GM19025 (cell line): ENCODE measurements around the gene PSEN2.

Experiments used
- ATAC-seq: cut with Tn5 transposase; IDR thresholded peaks from one replicate; pipeline ENCODE4 v1.9.1; 2021; ENCODE audit warnings: mild to moderate bottlenecking, low read depth, moderate library complexity; ENCODE audit not compliant: unreplicated experiment

Gene PSEN2

DNA sequence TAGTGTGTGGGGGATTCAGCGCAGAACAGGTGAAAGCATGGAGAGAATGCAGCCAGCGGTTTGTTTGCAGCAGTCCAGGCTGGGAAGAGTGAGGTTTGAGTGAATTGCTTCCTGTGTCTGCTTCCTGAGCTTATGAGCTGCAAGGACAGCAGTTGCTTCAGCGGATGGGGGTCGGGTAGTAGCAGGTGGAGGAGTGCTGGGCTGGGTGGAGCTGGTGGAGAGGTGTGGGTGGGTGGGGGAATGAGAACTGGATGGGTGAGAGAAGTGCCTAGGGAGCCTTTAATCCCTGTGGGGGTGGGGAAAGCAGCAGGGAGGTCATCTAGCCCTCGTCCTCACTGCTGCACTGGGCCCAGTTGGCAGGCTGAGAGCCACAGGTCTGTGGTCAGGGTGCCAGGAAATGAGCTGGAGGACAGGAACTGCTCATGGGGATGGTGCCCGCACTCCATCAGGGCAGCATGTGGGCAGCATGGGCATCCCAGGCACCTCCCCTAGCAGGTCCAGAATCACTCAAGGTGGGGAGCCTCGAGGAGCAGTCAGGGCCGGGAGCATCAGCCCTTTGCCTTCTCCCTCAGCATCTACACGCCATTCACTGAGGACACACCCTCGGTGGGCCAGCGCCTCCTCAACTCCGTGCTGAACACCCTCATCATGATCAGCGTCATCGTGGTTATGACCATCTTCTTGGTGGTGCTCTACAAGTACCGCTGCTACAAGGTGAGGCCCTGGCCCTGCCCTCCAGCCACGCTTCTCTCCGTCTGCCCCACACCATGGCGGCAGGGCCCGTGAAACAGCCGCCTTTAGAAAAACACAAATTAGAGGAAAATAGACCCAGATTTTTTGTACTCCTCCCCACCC, 14.8 kb downstream of the PSEN2 start:
- no peak for ATAC-seq

DNA sequence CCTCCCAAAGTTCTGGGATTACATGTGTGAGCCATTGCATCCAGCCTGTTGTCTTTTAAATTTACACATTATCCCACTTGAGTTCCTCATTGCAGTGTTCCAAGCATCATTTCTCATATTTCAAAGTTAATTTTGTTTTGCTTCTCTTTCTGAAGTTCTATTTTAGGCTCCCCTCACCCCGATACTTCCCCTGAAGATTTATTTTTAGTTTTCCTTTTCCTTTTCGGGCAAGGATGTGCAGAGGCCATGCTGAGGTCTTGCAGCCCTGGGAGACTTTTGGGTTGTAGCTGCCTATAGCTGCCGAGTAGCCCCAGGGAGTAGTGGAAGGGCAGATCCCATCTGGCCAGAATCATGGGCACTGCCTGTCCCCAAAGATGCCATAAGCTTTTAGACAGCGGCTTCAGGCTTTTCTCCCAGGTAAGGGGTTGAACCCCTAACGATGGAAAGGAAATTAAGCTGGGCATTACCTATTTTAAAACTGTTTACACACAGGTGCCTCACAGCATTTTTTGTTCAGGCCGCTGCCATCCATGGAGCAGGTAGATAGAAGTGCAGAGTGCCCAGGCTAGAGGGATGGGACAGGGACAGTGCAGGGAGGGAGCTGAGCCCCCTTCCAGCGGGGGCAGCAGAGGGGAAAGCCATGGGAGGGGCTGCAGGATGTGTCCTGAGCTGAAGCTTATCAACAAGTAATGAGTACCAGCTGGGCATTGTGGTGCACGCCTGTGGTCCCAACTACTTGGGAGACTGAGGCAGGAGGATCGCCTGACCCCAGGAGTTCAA, 15.9 kb downstream of the PSEN2 start:
- no peak for ATAC-seq

DNA sequence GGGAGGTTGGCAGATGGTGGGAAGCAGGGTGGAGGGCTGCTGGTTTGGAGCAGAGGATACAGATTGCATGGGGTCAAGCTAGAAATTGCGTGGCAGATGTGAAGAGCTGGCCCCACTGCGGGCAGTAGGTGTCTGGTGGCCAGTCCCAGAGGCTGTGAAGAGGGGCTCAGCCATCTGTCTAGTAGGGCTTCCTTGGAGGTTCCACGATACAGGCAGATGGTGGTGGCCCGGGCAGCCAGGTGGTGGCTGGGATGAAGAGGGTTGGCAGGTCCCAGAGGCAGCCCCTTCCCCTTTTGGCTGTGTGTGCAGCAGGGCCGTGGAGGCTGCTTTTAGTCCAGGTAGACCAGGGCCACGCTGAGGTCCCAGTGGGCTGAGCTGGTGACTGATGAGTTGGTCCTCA, 16.6 kb downstream of the PSEN2 start:
- no peak for ATAC-seq

DNA sequence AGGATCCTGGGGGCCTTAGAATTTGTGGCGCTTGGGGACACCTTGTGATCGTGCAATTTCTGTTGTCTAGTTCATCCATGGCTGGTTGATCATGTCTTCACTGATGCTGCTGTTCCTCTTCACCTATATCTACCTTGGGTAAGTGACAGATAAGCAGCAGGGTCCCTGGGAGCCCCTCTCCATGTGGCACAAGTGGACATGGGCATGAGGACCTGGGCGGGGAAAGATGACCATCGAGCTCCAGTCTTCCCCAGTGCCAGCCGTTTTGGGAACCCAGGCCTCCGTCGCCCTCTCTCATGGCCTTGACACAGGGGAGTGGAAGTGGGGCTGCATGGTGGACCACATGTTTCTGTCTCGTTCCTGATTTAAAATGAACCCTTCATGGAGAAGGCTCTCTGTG, 17.6 kb downstream of the PSEN2 start:
- ATAC-seq: no peak

DNA sequence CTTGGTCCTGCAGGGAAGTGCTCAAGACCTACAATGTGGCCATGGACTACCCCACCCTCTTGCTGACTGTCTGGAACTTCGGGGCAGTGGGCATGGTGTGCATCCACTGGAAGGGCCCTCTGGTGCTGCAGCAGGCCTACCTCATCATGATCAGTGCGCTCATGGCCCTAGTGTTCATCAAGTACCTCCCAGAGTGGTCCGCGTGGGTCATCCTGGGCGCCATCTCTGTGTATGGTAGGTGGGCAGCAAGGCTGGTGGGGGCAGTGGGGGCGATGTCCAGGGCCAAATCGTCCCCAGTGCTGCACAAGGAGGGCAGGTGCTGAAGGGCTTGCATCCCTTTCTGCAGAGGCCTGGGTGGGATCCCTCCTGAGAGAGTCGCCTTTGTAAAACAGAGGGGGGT, 18.4 kb downstream of the PSEN2 start:
- no peak for ATAC-seq

DNA sequence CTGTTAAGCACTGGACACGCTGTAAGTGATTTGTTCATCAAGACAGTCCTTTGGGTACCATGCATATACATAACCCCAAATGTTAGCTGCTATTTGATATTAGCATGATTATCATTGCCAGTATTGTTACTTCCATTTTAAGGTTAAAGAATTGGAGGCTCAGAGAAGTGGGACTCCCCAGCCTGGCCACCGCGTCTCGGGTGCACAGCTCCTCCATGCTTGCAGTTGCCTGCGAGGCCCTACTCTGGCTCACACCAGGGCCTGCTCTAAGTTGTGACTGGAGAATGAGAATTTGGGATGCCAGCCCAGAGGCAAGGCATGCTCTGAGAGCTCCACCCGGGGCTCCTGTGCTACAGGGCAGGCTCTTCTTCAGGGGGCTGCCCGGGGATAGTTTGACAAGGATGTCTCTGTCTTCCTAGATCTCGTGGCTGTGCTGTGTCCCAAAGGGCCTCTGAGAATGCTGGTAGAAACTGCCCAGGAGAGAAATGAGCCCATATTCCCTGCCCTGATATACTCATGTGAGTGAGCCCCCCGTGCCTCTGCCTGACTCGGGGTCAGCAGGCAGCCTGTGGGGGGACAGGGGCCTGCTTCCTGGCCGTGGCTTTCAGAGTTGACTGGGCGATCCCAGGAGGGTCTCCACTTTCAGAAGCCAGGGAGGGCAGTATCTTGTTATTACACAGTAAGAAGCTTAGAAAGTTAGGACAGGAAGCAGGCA, 19.4 kb downstream of the PSEN2 start:
- no peak for ATAC-seq

DNA sequence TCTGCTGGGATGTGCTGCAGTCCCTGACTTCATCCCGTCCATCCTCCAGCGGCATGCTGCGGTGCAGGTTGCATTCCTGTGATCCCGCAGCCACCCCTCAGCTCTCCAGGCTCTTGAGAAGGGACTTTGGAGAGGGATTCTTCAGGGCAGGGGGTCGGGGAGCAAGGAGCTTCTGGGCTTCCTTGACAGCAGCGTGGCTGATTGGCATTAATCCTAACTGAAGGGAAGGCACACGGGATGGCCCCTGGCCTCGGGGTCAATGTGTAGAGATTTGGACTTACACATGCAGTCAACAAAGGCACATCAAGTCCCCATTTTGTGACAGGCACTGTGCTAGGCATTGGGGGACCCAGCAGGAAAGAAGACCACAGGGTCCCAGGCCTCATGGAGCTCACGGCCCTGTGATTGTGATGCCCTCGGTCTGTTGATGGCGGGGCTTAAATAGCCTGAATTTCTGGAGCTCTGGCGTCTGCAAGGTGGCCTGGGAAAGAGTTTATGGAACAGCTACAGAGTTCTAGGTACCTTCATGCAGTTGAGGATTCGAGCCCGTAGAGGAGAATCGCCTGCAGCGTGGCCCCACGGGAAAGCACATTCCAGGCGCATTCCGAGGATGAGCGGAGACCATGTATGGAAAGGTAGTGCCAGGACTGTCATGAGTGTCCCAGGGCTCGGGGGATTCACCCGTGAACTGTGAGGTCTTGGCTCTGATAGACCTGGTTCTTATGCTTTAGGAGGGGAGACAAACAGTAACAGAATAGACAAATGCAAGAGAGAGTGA, 20.1 kb downstream of the PSEN2 start:
- no peak for ATAC-seq

DNA sequence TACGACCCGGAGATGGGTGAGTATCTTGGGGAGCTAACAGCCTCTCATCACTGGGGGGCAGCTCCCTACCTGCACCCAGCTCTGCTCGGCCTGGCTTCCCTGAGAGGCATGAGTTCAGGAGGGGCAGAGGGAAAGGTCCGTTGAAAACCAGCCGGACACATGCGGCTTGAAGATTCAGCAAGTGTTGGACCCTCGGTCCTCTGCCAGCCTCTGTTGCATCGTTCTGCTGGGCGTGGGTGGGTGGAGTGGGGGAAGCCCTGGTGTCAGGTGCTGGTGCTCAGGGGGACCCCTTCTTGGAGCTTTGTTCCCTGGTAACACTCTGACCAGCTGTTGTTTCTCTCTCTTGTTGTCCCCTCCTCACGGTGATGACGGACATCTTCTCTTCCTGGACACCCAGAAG, 20.9 kb downstream of the PSEN2 start:
- no peak for ATAC-seq

DNA sequence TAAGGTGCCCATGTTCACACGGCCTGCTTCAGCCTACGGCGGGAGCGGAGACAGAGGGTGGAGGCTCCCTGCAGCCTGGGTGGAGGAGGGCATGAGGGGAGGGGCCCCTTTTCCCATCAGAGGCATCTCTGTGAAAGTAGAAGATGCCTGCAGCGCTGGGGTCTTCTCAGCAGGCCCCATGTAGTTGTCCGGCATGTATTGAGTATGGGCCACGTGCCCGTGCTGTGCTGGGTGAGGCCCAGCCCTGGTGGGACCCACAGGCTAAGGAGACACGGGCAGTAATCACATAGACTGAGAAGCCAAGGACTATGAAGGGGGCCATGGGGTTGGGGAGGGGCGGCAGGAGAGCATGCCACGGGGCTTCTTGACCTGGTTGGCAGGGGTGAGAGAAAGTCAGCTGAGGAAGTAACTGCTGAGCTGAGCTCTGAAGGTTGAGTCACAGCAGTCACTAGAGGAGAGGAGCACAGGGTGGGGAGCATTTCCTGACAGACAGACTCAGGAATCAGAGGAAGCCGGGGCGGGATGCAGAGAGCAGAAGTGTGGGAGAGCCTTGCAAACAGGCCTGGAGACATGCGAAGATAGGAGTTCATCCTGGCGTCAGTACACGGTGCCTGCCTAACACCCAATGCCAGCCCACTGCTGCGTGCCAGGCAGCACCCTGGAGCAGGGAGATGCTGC, 21.6 kb downstream of the PSEN2 start:
- ATAC-seq: no peak

DNA sequence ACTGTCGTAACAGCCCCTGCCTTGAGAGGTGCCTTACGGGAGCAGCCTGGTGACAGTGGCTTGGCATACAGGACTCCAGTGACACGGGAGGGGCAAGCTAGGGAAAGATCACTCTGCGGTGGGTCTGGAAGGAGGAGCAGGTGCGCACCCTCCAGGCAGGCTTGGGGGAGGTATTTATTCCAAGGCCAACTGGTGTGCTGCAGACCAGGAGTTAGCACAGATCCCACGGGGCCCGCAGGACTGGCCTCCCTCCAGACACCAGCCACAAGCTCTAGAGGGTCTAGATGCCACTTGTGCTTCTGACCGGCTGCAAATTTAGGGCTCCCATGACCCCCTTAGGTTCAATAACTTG, 22.1 kb downstream of the PSEN2 start:
- ATAC-seq: no peak

DNA sequence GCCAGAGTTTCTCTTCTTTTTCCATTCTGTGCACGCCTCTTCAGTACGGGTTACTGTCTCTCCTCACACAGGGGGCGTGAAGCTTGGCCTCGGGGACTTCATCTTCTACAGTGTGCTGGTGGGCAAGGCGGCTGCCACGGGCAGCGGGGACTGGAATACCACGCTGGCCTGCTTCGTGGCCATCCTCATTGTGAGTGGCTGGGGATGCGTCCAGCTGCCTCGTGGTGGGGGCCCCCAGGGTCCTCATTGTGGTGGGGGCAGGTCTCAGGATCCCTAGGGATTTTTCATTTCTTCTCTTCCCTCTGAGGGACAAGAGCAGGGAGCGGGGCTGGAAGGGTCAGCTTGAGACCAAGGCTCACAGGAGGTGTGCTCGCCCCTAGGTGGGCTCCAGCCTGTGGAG, 23.5 kb downstream of the PSEN2 start:
- ATAC-seq: no peak

DNA sequence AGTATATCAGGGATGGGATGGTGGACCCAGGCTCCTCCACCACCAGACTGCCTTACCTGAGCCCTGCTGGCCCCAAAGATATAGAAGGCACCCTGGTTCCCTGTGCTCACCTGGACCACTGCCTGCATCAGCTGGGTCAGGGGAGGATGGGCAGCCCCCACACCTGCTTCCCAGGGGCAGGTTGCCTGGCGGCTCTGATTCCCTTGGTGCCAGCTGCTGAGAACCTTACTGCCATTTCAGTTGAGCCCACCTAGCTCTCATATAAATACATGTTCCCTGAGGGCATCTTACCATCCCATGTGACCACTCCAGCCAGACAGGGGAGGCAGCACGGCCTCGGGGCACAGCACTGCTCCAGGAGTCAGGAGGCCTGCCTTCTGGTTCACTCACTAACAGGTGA, 24.4 kb downstream of the PSEN2 start:
- no peak for ATAC-seq

DNA sequence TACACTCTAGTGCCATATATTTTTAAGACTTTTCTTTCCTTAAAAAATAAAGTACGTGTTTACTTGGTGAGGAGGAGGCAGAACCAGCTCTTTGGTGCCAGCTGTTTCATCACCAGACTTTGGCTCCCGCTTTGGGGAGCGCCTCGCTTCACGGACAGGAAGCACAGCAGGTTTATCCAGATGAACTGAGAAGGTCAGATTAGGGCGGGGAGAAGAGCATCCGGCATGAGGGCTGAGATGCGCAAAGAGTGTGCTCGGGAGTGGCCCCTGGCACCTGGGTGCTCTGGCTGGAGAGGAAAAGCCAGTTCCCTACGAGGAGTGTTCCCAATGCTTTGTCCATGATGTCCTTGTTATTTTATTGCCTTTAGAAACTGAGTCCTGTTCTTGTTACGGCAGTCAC, 25.2 kb downstream of the PSEN2 start:
- ATAC-seq: no peak

DNA sequence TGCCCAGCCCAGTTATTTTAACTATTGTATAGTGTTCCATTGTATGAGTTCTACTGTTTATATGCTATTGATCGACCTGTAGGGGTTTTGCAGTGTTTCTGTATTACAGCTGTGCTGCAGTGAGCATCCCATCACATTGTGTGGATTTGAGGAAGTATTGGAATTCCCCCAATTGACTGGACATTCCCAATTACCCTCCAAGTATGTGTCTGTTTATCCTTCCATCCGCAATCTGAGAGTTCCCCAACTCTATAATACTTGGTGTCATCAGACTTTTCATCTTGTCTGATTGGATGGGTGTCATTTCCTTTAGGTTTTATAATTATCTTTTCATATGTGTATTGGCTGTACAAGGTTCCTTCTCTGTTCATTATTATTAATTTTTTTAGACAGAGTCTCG, 27.8 kb downstream of the PSEN2 start:
- ATAC-seq: no peak

DNA sequence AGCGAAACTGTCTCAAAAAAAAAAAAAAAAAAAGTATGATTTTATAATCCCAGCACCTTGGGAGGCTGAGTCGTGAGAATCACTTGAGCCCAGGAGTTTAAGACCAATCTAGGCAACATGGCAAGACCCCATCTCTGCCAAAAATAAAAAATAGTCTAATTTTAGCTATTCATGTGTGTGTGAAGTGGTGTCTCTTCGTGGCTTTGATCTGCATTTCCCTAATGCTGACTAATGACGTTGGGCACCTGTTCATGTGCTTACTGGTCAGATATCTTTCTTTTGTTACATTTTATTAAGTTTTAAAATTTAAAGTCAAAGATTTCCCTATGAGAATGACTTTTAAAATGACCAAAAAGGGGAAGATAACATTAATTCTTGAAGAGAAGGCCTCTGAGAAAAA, 31.0 kb downstream of the PSEN2 start:
- ATAC-seq: no peak

DNA sequence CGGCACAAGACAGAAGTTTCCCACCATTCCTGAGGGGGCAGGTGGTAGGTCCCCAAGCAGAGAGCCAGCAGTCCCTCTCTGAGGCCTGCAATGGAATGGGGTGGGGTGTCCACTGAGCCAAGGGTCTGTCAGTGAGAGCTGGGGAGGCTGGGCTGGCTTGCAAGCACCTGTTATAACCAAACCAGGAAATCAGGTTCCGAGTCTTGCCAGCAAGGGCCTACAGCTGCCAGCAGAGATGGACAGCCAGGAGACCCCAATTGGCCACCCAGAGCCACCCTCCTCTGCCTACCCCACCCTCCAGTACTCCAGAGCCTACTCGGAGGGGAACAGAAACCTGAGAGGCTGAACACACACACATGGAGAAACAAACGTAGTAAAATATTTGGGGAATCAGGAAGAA, 32.2 kb downstream of the PSEN2 start:
- ATAC-seq: no peak

DNA sequence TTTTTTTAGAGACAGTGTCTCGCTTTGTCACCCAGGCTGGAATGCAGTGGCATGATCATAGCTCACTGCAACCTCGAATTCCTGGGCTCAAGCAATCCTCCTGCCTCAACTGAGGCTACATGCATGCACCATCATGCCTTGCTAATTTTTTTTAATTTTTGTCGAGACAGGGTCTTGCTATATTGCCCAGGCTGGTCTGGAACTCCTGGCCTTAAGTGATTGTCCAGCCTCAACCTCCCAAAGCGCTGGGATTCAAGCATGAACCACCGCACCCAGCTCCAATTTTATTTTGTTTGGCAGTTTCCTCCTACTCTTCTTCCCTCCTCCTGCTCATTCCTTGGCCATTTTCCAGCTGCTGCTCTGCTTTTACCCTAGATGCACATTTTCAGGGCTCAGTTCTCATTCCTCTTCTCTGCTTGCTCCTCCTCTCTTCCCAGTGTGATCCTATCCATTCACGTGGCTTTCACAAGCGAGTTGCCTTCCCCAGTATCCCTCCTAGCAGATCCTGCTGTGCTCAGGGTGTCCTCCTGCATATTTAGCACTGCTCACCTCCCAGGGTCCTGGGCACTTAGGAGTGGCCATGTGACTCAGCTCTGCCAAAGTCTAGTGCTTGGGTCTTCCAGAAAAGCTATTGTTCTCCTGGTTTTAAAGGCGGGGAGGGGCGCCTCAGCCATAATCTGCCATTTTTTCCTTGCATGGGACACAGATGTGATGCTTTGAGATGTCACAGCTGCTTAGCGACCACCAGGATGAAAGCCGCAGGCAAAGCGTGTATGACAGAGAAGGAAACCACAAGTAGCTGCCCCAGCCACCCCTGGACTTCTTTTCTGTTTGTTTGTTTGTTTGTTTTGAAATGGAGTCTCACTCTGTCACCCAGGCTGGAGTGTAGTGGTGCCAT, 33.7 kb downstream of the PSEN2 start:
- ATAC-seq: no peak

DNA sequence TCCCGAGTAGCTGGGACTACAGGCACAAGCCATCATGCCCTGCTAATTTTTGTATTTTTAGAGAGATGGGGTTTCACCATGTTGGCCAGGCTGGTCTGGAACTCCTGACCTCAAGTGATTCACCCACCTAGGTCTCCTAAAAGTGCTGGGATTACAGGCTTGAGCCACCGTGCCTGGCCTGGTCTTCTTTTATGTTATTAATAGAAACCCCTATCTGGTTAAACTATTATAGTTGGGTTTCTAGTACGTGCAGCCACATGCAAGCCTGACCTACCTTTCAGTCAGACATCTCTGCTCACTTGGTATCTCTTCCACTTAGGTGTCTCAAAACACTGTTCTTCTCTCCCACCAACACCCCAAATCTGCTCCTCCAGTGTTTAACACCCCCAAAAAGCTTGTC, 34.4 kb downstream of the PSEN2 start:
- no peak for ATAC-seq

DNA sequence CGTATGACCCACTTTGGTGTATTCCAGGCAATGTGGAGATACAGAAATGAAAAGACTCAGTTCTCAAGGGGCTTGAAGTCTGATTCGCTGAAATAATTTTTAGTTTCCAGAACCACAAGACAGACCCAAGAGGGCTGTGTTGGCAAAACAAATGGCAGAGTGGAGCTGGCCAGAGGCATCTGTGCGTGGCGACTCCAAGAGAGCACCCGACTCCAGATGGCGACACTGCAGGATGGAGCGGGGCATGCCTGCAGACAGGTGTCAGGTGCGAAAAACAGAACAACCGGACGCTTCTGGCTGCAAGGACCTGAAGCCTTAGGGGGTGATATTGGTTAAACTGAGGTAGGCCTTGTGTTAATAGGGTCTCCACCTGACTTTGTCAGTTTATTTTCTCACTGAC, 38.0 kb downstream of the PSEN2 start:
- no peak for ATAC-seq
